Uterus (tissue), 4 donors: ENCODE measurements around the gene KAT5. TPM values are rescaled to one million over a fixed set of nuclear protein-coding genes. Genes with fewer than 3 reads are reported as not detected.
"Not testable (repeated sequence)": the region's sequence is repeated elsewhere in the genome, so short reads cannot be mapped to it uniquely, and the experiment has no call there.

Experiments
- DNase-seq, 2 donors: peaks; one replicate each; pipeline ENCODE4 v3.0.0-alpha.2; 2019 to 2020
- H3K27ac ChIP-seq, 2 donors: fragments of 200-600 bp; sonication (generic); 1 replicate in 1 of 2; 2 replicates in 1 of 2; pipeline ENCODE4 v1.5.1; 2016 to 2018
- H3K27me3 ChIP-seq, 2 donors: fragments of 200-600 bp; sonication (generic); one replicate each; pipeline ENCODE4 v1.5.1; 2018 to 2019; ENCODE audit warnings: control low read depth in 1 of 2
- H3K36me3 ChIP-seq, 2 donors: fragments of 200-600 bp; sonication (generic); one replicate each; pipeline ENCODE4 v1.5.1; 2019; ENCODE audit warnings: control low read depth in 1 of 2
- H3K4me1 ChIP-seq, 2 donors: fragments of 200-600 bp; sonication (generic); one replicate each; pipeline ENCODE4 v1.5.1; 2018 to 2019; ENCODE audit warnings: control low read depth in 1 of 2
- H3K4me3 ChIP-seq, 2 donors: fragments of 200-600 bp; sonication (generic); 1 replicate in 1 of 2; 2 replicates in 1 of 2; pipeline ENCODE4 v1.5.1; 2018 to 2019; ENCODE audit warnings: mild to moderate bottlenecking in 1 of 2
- H3K9me3 ChIP-seq, 2 donors: fragments of 200-600 bp; sonication (generic); one replicate each; pipeline ENCODE4 v1.5.1; 2019; ENCODE audit warnings: control low read depth in 1 of 2
- POLR2A ChIP-seq, 2 donors: fragments of 450-650 bp; IDR thresholded peaks; one replicate each; pipeline ENCODE4 v1.6.1; 2016; ENCODE audit warnings: antibody characterized with exemption in 2 of 2, mild to moderate bottlenecking in 1 of 2, moderate library complexity in 1 of 2
- intact Hi-C: fragments of 100-400 bp; cut with DNase I; formaldehyde crosslinking; loops from one replicate; pipeline ENCODE4 v1.15.1; 2023; ENCODE audit warnings: low total_unique reads
- total RNA-seq, 4 donors: library from RNA; depleted of rRNA in 3 of 4; stranded (reverse); fragments of >200 nt in 3 of 4; gene quantifications; one replicate each; pipeline versions ENCODE4 v1.1.0 to v1.2.4, GENCODE V29; 2014 to 2023
- TF ChIP-seq, protein P1 (sequence below), 4 experiments: fragments of 200-600 bp in 2 of 4; fragments of 450-650 bp in 2 of 4; sonication (generic) in 2 of 4; IDR thresholded peaks; one replicate each; pipeline ENCODE4 v1.5.1; 2016 to 2019; ENCODE audit warnings: antibody characterized with exemption in 4 of 4, mild to moderate bottlenecking in 2 of 4, moderate library complexity in 1 of 4
- donor health status: DM: yes; HTN: yes; CAD: no.

Gene KAT5
- total RNA-seq, 4 donors from 2014 or later, result 37.1 to 113 (median 81.5) TPM

DNA sequence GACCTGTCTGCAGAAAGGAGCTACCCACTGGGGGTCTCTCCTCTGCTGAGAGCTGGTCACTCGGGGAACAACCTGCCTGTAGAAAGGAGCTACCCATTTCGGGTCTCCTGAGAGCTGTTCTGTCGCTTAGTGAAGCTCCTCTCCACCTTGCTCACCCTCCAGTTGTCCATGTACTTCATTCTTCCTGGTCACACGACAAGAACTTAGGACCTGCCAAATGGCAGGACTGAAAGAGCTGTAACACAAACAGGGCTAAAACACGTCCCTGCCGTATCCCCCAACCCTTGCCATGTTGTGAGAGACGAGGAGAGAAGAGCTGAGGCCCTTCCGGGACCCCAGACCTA, 32.6 kb downstream of the KAT5 start:
- DNase-seq, result no peak
- Histone ChIP-seq H3K4me3 (no peak overlapping the region), H3K36me3 (no peaks in the 10 kb centered on the region), H3K27ac (no peak overlapping the region), H3K4me1 (no peaks in the 10 kb centered on the region), H3K27me3 (no peaks in the 10 kb centered on the region), H3K9me3 (no peaks in the 10 kb centered on the region)
- no peak for TF ChIP-seq POLR2A (IDR thresholded peaks at IDR 0.05)
- intact Hi-C loops, result no loop called here

DNA sequence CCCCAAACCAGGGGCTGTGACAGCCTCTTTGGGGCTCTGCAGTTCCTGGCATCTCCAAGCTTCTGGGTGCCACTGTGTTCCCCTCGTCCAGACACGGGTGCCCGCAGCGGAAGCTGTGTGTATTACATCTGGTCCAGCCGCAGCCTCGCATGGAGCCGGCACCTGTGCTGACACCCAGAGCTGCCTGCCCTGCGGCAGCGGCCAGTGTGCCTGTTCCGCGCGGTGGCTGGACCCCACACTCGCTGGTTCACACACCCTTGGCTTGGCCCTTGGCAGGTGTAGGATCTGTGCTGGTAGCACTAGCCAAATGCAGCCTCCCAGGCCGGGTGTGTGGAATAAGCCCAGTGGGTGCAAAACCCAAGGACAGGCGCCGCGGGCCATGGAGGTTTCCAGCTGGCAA, 33.0 kb downstream of the KAT5 start:
- intact Hi-C loops, result no loop called here
- Histone ChIP-seq H3K9me3 (no peaks in the 10 kb centered on the region), H3K27me3 (no peaks in the 10 kb centered on the region), H3K4me1 (no peaks in the 10 kb centered on the region), H3K4me3 (no peak overlapping the region), H3K36me3 (no peaks in the 10 kb centered on the region), H3K27ac (no peak overlapping the region)
- DNase-seq, result no peak
- TF ChIP-seq, protein P1, sequence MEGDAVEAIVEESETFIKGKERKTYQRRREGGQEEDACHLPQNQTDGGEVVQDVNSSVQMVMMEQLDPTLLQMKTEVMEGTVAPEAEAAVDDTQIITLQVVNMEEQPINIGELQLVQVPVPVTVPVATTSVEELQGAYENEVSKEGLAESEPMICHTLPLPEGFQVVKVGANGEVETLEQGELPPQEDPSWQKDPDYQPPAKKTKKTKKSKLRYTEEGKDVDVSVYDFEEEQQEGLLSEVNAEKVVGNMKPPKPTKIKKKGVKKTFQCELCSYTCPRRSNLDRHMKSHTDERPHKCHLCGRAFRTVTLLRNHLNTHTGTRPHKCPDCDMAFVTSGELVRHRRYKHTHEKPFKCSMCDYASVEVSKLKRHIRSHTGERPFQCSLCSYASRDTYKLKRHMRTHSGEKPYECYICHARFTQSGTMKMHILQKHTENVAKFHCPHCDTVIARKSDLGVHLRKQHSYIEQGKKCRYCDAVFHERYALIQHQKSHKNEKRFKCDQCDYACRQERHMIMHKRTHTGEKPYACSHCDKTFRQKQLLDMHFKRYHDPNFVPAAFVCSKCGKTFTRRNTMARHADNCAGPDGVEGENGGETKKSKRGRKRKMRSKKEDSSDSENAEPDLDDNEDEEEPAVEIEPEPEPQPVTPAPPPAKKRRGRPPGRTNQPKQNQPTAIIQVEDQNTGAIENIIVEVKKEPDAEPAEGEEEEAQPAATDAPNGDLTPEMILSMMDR (IDR thresholded peaks at IDR 0.05), result no peak
- TF ChIP-seq POLR2A (IDR thresholded peaks at IDR 0.05), result no peak

DNA sequence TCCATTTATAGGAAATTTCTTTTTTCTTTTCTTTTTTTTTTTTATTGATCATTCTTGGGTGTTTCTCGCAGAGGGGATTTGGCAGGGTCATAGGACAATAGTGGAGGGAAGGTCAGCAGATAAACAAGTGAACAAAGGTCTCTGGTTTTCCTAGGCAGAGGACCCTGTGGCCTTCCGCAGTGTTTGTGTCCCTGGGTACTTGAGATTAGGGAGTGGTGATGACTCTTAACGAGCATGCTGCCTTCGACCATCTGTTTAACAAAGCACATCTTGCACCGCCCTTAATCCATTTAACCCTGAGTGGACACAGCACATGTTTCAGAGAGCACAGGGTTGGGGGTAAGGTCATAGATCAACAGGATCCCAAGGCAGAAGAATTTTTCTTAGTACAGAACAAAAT, 50.1 kb downstream of the KAT5 start:
- intact Hi-C loops, H3K36me3 ChIP-seq, DNase-seq, H3K27me3 ChIP-seq, H3K27ac ChIP-seq, H3K4me1 ChIP-seq, H3K4me3 ChIP-seq, H3K9me3 ChIP-seq: not testable (repeated sequence)

DNA sequence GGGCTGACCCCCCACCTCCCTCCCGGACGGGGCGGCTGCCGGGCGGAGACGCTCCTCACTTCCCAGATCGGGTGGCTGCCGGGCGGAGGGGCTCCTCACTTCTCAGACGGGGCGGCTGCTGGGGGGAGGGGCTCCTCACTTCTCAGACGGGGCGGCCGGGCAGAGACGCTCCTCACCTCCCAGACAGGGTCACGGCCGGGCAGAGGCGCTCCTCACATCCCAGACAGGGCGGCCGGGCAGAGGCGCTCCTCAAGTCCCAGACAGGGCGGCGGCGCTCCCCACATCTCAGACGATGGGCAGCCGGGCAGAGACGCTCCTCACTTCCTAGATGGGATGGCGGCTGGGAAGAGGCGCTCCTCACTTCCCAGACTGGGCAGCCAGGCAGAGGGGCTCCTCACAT, 50.8 kb downstream of the KAT5 start:
- H3K27me3 ChIP-seq, H3K27ac ChIP-seq, H3K4me1 ChIP-seq, H3K9me3 ChIP-seq, intact Hi-C loops, H3K4me3 ChIP-seq, H3K36me3 ChIP-seq, DNase-seq: not testable (repeated sequence)

DNA sequence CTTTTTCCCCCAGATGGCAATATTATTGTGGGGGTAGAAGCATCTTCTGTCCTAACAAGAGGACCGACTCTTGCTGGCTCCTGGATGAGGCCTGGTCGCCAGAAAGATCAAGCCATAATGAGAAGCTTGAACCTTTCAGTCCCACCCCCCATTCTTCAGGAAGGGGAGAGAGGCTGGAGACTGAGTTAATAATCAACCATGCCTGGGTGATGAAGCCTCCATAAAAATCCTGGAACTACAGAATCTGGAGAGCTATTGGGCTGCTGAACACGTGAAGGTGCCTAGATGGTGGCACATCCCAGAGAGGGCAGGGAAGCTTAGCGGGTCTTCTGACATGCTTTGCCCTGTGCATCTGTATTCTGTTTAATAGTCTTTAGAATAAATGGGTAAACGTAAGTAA, 52.4 kb downstream of the KAT5 start:
- intact Hi-C loops, result no loop called here
- H3K36me3 ChIP-seq, result peaks cover 0 to 2% of the 10 kb centered on the region in 2 donors

DNA sequence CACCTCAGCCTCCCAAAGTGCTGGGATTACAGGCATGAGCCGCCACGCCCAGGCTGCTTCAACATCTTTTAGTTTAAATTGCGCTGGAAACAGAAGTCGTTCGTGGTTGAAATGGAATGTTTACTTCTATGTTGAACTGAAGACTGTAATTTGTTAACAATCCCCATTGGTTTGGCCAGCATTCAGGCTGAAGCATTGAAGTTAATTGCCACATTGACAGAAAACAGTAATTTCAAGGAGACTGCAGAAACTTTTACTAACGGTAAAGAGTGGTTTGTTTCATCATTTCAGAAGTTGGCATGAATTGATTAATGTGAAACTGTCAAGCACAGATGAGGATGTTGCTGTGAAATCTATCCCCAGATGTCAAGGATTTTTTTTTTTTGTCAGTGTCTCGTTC, 54.5 kb downstream of the KAT5 start:
- Histone ChIP-seq H3K36me3 (no peaks in the 10 kb centered on the region), H3K9me3 (no peaks in the 10 kb centered on the region), H3K27ac (no peak overlapping the region), H3K27me3 (no peaks in the 10 kb centered on the region), H3K4me3 (no peak overlapping the region), H3K4me1 (no peaks in the 10 kb centered on the region)
- intact Hi-C loops, result no loop called here
- TF ChIP-seq POLR2A (IDR thresholded peaks at IDR 0.05), result no peak
- TF ChIP-seq, protein P1 (IDR thresholded peaks at IDR 0.05), result no peak
- no peak for DNase-seq

More for the DNA sequence above, 52.4 kb downstream of the KAT5 start:
- no peaks in the 10 kb centered on the region for H3K4me1 ChIP-seq
- TF ChIP-seq POLR2A (IDR thresholded peaks at IDR 0.05), result no peak
- TF ChIP-seq, protein P1 (IDR thresholded peaks at IDR 0.05), result no peak
- DNase-seq, result no peak
- no peaks in the 10 kb centered on the region for H3K9me3 ChIP-seq
- no peaks in the 10 kb centered on the region for H3K27me3 ChIP-seq
- no peak overlapping the region for H3K4me3 ChIP-seq
- no peak overlapping the region for H3K27ac ChIP-seq

DNA sequence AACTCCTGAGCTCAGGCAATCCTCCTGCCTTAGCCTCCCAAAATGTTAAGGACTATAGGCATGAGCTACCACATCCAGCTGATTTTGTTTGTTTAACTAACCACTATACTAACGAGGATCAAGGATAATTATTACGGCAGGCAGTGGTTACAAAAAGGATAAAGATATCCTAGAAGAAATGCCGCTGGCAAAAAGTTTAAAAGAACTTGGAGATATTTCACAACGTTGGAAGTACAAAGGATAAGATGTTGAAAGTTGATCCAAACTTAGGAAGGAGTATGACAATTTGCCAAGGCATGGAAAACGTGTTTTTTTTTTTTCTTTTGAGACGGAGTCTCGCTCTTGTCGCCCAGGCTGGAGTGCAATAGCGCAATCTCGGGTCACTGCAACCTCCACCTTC, 55.4 kb downstream of the KAT5 start:
- Histone ChIP-seq H3K36me3 (no peaks in the 10 kb centered on the region), H3K27ac (no peak overlapping the region), H3K27me3 (no peaks in the 10 kb centered on the region), H3K4me1 (no peaks in the 10 kb centered on the region), H3K9me3 (no peaks in the 10 kb centered on the region), H3K4me3 (no peak overlapping the region)
- intact Hi-C loops, result no loop called here
- no peak for DNase-seq
- TF ChIP-seq POLR2A (IDR thresholded peaks at IDR 0.05), result no peak
- TF ChIP-seq, protein P1 (IDR thresholded peaks at IDR 0.05), result no peak

DNA sequence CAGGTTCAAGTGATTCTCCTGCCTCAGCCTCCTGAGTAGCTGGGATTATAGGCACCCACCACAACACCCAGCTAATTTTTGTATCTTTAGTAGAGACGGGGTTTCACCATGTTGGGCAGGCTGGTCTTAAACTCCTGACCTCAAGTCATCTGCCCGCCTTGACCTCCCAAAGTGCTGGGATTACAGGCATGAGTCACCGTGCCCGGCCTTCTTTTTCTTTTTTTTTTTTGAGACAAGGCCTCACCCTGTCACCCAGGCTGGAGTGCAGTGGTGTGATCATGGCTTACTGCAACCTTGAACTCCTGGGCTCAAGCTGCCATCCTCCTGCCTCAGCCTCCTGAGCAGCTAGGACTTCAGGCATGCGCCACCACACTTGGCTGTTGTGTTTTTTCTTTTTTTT, 55.8 kb downstream of the KAT5 start:
- H3K4me3 ChIP-seq, H3K27me3 ChIP-seq, H3K4me1 ChIP-seq, intact Hi-C loops, H3K9me3 ChIP-seq, H3K36me3 ChIP-seq, H3K27ac ChIP-seq, DNase-seq: not testable (repeated sequence)
